Measurements from ENCODE around the gene TACC2. TPM values are rescaled to one million over a fixed set of nuclear protein-coding genes. Genes with fewer than 3 reads are reported as not detected.
"Not testable (repeated sequence)": the region's sequence is repeated elsewhere in the genome, so short reads cannot be mapped to it uniquely, and the experiment has no call there.

TACC2 gene
- total and polyA plus RNA-seq, 9 of the 15 experiments (the other 6 are each of a cell fraction or from before 2014, with no cell fraction given), result under 0.01 to 0.35 (median 0.03) TPM; not detected in 6

DNA sequence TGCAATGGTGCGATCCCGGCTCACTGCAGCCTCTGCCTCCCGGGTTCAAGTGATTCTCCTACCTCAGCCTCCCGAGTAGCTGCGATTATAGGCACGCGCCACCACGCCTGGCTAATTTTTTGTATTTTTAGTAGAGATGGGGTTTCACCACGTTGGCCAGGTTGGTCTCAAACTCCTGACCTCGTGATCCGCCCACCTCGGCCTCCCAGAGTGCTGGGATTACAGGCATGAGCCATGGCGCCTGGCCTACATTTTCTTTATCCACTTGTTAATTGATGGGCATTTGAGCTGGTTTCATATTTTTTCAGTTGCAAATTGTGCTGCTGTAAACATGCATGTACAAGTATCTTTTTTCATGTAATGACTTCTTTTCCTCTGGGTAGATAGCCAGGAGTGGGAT is 119.8 kb downstream of the TACC2 start:
- H3K4me2 ChIP-seq (ENCODE audit: insufficient read depth, low read length); BruUV-seq (replicated peaks); H2AFZ ChIP-seq (ENCODE audit: low read depth, low read length); POLR2A ChIA-PET; CTCF ChIA-PET (ENCODE audit: low intra/inter-chr PET ratio); H3K4me3 ChIP-seq; in situ Hi-C loops (cut with MboI); ATAC-seq; H4K20me1 ChIP-seq (replicated peaks; ENCODE audit: control insufficient read depth, insufficient read depth, low read length); H3K27ac ChIP-seq (ENCODE audit: extremely low read depth, low read depth, low read length); H3K9me1 ChIP-seq (ENCODE audit: control insufficient read depth, insufficient read depth, low read length); FAIRE-seq; H3K36me3 ChIP-seq (ENCODE audit: control insufficient read depth, insufficient read depth, low read length); H3K79me2 ChIP-seq (ENCODE audit: control insufficient read depth, insufficient read depth, low read length); H3K9ac ChIP-seq (ENCODE audit: insufficient read depth in 1 of 2, low read depth in 2 of 2, low read length in 2 of 2); intact Hi-C loops (cut with micrococcal nuclease); H3K9me3 ChIP-seq (replicated peaks; ENCODE audit: control insufficient read depth, insufficient read depth, low read depth, low read length); DNase-seq (ENCODE audit: extremely low read depth in 1 of 4, low spot score in 3 of 4): not testable (repeated sequence)
- Histone ChIP-seq H3K27me3 (ENCODE audit: control insufficient read depth in 2 of 2, insufficient read depth in 2 of 2, low read length in 2 of 2) (peaks cover 3 to 33% of the 10 kb centered on the region in 2 experiments; a peak in 4 of 5 replicates), H3K4me1 (replicated peaks in 1 of 2; ENCODE audit: control insufficient read depth in 2 of 2, insufficient read depth in 2 of 2, low read length in 2 of 2) (peaks cover 0 to 16% of the 10 kb centered on the region in 2 experiments; a peak in 2 of 5 replicates)
- WGBS (ENCODE audit: insufficient coverage, low coverage, missing lambda C conversion rate), result 1% methylated on average over 5 of the region's 13 CpGs

DNA sequence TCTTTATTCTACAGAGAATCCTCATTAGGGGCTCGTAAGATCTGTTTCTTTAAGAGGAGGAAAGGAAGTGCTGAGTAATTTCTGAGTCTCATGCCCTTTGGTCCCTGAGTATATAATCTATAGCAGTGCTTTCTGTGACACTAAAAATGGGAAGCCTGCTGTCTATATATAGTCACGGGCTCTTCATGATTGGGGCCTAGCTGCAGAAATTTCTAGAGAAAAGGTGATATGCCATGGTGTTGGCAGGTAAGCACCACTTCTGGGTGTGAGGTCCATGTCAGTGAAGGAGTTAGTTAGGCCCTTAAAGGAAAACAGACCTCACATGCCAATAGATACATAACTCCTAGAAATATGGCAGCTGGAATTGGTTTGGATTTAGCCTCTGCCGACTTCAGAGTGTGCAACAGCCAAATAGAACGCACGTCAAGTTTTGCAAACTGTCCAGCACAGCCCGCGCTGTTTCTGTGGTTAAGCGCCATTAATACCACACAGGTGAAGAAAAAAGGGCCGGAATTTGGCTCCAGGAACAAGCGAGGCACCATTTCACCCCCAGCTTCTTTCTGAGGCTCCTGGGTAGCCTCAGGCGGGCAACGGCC is 123.2 kb downstream of the TACC2 start:
- FAIRE-seq, result no peak
- intact Hi-C loops (cut with micrococcal nuclease), result loop anchor here (10.0 kb wide), 1 partner anchor 57 kb away; no protein-coding TSS in a partner anchor
- no peak for TF ChIP-seq ZNF274 (IDR thresholded peaks at IDR 0.05; ENCODE audit: borderline replicate concordance, low read depth, low read length)
- TF ChIP-seq ERF (CRISPR knock-in tag; IDR thresholded peaks at IDR 0.05), result no peak
- TF ChIP-seq E2F5 (CRISPR knock-in tag; IDR thresholded peaks at IDR 0.05), result no peak
- no peak for TF ChIP-seq GATAD2A (IDR thresholded peaks at IDR 0.05)
- TF ChIP-seq CLOCK (CRISPR knock-in tag; IDR thresholded peaks at IDR 0.05; ENCODE audit: borderline replicate concordance), result no peak
- no peak for TF ChIP-seq ZC3H11A (IDR thresholded peaks at IDR 0.05; ENCODE audit: low read depth, low read length)
- TF ChIP-seq C11orf30 (IDR thresholded peaks at IDR 0.05; ENCODE audit: low read depth), result no peak
- TF ChIP-seq CBFB (CRISPR knock-in tag; IDR thresholded peaks at IDR 0.05), result no peak
- TF ChIP-seq, protein P1, sequence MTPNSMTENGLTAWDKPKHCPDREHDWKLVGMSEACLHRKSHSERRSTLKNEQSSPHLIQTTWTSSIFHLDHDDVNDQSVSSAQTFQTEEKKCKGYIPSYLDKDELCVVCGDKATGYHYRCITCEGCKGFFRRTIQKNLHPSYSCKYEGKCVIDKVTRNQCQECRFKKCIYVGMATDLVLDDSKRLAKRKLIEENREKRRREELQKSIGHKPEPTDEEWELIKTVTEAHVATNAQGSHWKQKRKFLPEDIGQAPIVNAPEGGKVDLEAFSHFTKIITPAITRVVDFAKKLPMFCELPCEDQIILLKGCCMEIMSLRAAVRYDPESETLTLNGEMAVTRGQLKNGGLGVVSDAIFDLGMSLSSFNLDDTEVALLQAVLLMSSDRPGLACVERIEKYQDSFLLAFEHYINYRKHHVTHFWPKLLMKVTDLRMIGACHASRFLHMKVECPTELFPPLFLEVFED (CRISPR knock-in tag; conservative IDR thresholded peaks at IDR 0.05), result no peak

More for the DNA sequence above, 123.2 kb downstream of the TACC2 start:
- no peak for ATAC-seq
- Histone ChIP-seq H3K36me3 (ENCODE audit: control insufficient read depth, insufficient read depth, low read length) (no peaks in the 10 kb centered on the region), H3K9me3 (replicated peaks; ENCODE audit: control insufficient read depth, insufficient read depth, low read depth, low read length) (no peaks in the 10 kb centered on the region), H3K79me2 (ENCODE audit: control insufficient read depth, insufficient read depth, low read length) (no peaks in the 10 kb centered on the region), H3K9me1 (ENCODE audit: control insufficient read depth, insufficient read depth, low read length) (no peaks in the 10 kb centered on the region), H3K27me3 (ENCODE audit: control insufficient read depth in 2 of 2, insufficient read depth in 2 of 2, low read length in 2 of 2) (peaks cover 5 to 51% of the 10 kb centered on the region in 2 experiments; a peak in 4 of 5 replicates), H3K27ac (ENCODE audit: extremely low read depth, low read depth, low read length) (no peak overlapping the region), H2AFZ (ENCODE audit: low read depth, low read length) (no peak overlapping the region), H3K4me3 (no peak overlapping the region), H4K20me1 (replicated peaks; ENCODE audit: control insufficient read depth, insufficient read depth, low read length) (no peaks in the 10 kb centered on the region), H3K9ac (ENCODE audit: insufficient read depth in 1 of 2, low read depth in 2 of 2, low read length in 2 of 2) (no peak overlapping the region), H3K4me2 (ENCODE audit: insufficient read depth, low read length) (no peak overlapping the region), H3K4me1 (replicated peaks in 1 of 2; ENCODE audit: control insufficient read depth in 2 of 2, insufficient read depth in 2 of 2, low read length in 2 of 2) (peaks cover 0 to 16% of the 10 kb centered on the region in 2 experiments; a peak in 2 of 5 replicates)
- DNase-seq (ENCODE audit: extremely low read depth in 1 of 4, low spot score in 3 of 4), result no peak
- in situ Hi-C loops (cut with MboI), result no loop called here
- CTCF ChIA-PET (ENCODE audit: low intra/inter-chr PET ratio), result interaction anchor here (1.2 kb wide), 1 partner anchor 58 kb away, joined by 4 read pairs; no protein-coding TSS in a partner anchor
- WGBS (ENCODE audit: insufficient coverage, low coverage, missing lambda C conversion rate), result 13% methylated on average over 8 of the region's 12 CpGs
- POLR2A ChIA-PET, result no interaction called here
- no TSS peak for BruUV-seq (replicated peaks)
